ENCODE measurements around the gene IER3. TPM values are rescaled to one million over a fixed set of nuclear protein-coding genes. Genes with fewer than 3 reads are reported as not detected.

IER3 gene
- total and polyA plus RNA-seq, 9 of the 15 experiments (the other 6 are each of a cell fraction or from before 2014, with no cell fraction given), result 1.5 to 30.0 (median 11.5) TPM

DNA sequence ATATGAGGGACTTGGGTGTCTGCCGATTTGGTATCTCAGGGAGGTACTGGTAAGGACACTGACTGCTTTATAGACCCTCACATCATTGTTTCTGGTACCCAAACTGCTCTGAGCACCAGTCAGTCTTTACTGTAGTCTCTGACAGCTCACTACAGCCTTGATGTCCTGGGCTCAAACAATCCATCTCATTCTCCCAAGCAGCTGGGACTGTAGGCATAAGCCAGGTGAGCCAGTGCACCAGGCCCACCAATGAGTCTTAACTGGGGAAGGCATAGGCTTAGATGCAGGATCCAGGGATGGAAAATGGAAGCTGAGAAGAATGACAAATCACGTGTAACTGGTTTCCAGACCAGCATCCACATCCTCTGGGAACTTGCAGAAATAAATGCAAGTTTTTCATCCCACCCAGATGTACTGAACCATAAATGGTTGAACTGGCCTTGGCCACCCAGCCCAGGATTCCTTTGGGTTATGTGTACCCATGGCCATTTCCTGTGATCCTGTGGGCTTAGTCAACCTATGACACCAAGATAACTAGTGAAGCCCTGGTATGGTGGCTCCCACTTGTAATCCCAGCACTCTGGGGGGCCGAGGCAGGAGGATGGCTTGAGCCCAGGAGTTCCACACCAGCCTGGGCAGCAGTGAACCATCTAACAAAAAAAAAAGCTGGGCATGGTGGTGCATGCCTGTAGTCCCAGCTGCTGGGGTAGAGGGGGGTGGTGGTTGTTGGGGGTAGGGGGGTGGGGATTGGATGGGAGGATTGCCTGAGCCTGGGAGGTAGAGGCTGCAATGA lies 18.4 kb downstream of the IER3 start (continued):
- TF ChIP-seq, protein P1, sequence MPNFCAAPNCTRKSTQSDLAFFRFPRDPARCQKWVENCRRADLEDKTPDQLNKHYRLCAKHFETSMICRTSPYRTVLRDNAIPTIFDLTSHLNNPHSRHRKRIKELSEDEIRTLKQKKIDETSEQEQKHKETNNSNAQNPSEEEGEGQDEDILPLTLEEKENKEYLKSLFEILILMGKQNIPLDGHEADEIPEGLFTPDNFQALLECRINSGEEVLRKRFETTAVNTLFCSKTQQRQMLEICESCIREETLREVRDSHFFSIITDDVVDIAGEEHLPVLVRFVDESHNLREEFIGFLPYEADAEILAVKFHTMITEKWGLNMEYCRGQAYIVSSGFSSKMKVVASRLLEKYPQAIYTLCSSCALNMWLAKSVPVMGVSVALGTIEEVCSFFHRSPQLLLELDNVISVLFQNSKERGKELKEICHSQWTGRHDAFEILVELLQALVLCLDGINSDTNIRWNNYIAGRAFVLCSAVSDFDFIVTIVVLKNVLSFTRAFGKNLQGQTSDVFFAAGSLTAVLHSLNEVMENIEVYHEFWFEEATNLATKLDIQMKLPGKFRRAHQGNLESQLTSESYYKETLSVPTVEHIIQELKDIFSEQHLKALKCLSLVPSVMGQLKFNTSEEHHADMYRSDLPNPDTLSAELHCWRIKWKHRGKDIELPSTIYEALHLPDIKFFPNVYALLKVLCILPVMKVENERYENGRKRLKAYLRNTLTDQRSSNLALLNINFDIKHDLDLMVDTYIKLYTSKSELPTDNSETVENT (CRISPR knock-in tag; IDR thresholded peaks at IDR 0.05), result no peak
- TF ChIP-seq ZNF263 (CRISPR knock-in tag; IDR thresholded peaks at IDR 0.05; ENCODE audit: borderline replicate concordance) (no peak), ZNF445 (CRISPR knock-in tag; IDR thresholded peaks at IDR 0.05; ENCODE audit: low read depth) (peak; percentile 10; the same call in 1 of the 2 replicates), JUNB (CRISPR knock-in tag; conservative IDR thresholded peaks at IDR 0.05) (no peak), NFIX (CRISPR knock-in tag; IDR thresholded peaks at IDR 0.05; ENCODE audit: low read depth) (no peak), SMARCA5 (IDR thresholded peaks at IDR 0.05) (no peak), TOE1 (IDR thresholded peaks at IDR 0.05; ENCODE audit: borderline replicate concordance) (no peak), TOE1 (CRISPR knock-in tag; IDR thresholded peaks at IDR 0.05; ENCODE audit: borderline replicate concordance, low read depth) (no peak), DPF2 (IDR thresholded peaks at IDR 0.05) (no peak), ZNF354B (CRISPR knock-in tag; IDR thresholded peaks at IDR 0.05) (no peak), NFXL1 (CRISPR knock-in tag; IDR thresholded peaks at IDR 0.05) (peak; percentile 77; the same call in 1 of the 2 replicates), ZNF436 (CRISPR knock-in tag; IDR thresholded peaks at IDR 0.05) (no peak), MIER1 (IDR thresholded peaks at IDR 0.05; ENCODE audit: low read depth) (no peak), ZNF589 (CRISPR knock-in tag; IDR thresholded peaks at IDR 0.05; ENCODE audit: low read depth) (no peak), SAFB (IDR thresholded peaks at IDR 0.05; ENCODE audit: borderline replicate concordance, low read depth, low read length) (no peak), NR3C1 (CRISPR knock-in tag; IDR thresholded peaks at IDR 0.05) (no peak), XRCC3 (IDR thresholded peaks at IDR 0.05) (no peak), KAT2B (IDR thresholded peaks at IDR 0.05; ENCODE audit: low read depth, low read length) (no peak), CBX5 (IDR thresholded peaks at IDR 0.05; ENCODE audit: borderline replicate concordance, low read depth) (no peak), MCM3 (IDR thresholded peaks at IDR 0.05) (no peak)
- TF ChIP-seq, protein P2, sequence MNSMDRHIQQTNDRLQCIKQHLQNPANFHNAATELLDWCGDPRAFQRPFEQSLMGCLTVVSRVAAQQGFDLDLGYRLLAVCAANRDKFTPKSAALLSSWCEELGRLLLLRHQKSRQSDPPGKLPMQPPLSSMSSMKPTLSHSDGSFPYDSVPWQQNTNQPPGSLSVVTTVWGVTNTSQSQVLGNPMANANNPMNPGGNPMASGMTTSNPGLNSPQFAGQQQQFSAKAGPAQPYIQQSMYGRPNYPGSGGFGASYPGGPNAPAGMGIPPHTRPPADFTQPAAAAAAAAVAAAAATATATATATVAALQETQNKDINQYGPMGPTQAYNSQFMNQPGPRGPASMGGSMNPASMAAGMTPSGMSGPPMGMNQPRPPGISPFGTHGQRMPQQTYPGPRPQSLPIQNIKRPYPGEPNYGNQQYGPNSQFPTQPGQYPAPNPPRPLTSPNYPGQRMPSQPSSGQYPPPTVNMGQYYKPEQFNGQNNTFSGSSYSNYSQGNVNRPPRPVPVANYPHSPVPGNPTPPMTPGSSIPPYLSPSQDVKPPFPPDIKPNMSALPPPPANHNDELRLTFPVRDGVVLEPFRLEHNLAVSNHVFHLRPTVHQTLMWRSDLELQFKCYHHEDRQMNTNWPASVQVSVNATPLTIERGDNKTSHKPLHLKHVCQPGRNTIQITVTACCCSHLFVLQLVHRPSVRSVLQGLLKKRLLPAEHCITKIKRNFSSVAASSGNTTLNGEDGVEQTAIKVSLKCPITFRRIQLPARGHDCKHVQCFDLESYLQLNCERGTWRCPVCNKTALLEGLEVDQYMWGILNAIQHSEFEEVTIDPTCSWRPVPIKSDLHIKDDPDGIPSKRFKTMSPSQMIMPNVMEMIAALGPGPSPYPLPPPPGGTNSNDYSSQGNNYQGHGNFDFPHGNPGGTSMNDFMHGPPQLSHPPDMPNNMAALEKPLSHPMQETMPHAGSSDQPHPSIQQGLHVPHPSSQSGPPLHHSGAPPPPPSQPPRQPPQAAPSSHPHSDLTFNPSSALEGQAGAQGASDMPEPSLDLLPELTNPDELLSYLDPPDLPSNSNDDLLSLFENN (IDR thresholded peaks at IDR 0.05; ENCODE audit: low read depth in 2 of 2, low read length in 2 of 2), result no peak; a peak in 1 of 4 replicates
